ENCODE data around the gene LRFN5.

- no peak for TF ChIP-seq EZH2phosphoT487 (IDR thresholded peaks at IDR 0.05; ENCODE audit: insufficient read depth, low read depth)
- TF ChIP-seq EZH2 (IDR thresholded peaks at IDR 0.05; ENCODE audit: insufficient read depth, poor library complexity, severe bottlenecking), result no peak
Measured at GRCh38 chr14:41785696-41786095, 179.0 kb downstream of the LRFN5 start.
